Measurements from ENCODE around the gene USHBP1. TPM values are rescaled to one million over a fixed set of nuclear protein-coding genes. Genes with fewer than 3 reads are reported as not detected.

Gene USHBP1
- total and polyA plus RNA-seq, 10 of the 15 experiments (the other 5 are each of a cell fraction or from before 2014, with no cell fraction given) = 0.05 to 0.96 (median 0.22) TPM; not detected in 2

GRCh38 chr19:17259934-17260333, 4.6 kb downstream of the USHBP1 start:
- 37% methylated on average over 1 of the region's 1 CpG for WGBS (ENCODE audit: insufficient coverage, insufficient replicate concordance, low lambda C conversion rate, missing lambda C conversion rate)
- POLR2A ChIA-PET = no interaction called here
- no peak overlapping the region for H3K4me2 ChIP-seq (ENCODE audit: control insufficient read depth, insufficient read depth)
- CTCF ChIA-PET = interaction anchor here (0.6 to 10.5 kb wide), 18 partner anchors 11 to 257 kb away, joined by 3 to 120 read pairs (median 4); partner anchors contain the start of genes ANKLE1, MRPL34 and USE1
- H3K4me3 ChIP-seq = no peak overlapping the region
- H4K20me1 ChIP-seq (ENCODE audit: control insufficient read depth, insufficient read depth) = no peaks in the 10 kb centered on the region
- no peaks in the 10 kb centered on the region for H3K27me3 ChIP-seq (replicated peaks in 1 of 2; ENCODE audit: control insufficient read depth in 2 of 2, insufficient read depth in 2 of 2, low read length in 1 of 2)
- ATAC-seq (no peak), FAIRE-seq (no peak), DNase-seq (ENCODE audit: low read depth, low spot score) (no peak)
- H2AFZ ChIP-seq (ENCODE audit: control insufficient read depth, low read depth, low read length) = no peak overlapping the region
- peaks cover 7% of the 10 kb centered on the region for H3K4me1 ChIP-seq (ENCODE audit: control insufficient read depth, insufficient read depth, low read length)
- no peak for TF ChIP-seq EP300 (IDR thresholded peaks at IDR 0.05; ENCODE audit: borderline replicate concordance in 1 of 2, control insufficient read depth in 1 of 2, low read depth in 2 of 2, low read length in 2 of 2)
- TF ChIP-seq IRF5 (IDR thresholded peaks at IDR 0.05; ENCODE audit: borderline replicate concordance) = no peak
- TF ChIP-seq PBX3 (IDR thresholded peaks at IDR 0.05; ENCODE audit: insufficient replicate concordance, low read depth, low read length) = no peak
- no peak for TF ChIP-seq SRF (IDR thresholded peaks at IDR 0.05; ENCODE audit: low read depth in 2 of 2, low read length in 2 of 2)
- TF ChIP-seq MAX (IDR thresholded peaks at IDR 0.05; ENCODE audit: low read depth, low read length) = no peak
- no peak for TF ChIP-seq ASH2L (IDR thresholded peaks at IDR 0.05; ENCODE audit: borderline replicate concordance, low read depth)
- TF ChIP-seq USF1 (IDR thresholded peaks at IDR 0.05; ENCODE audit: borderline replicate concordance, extremely low read length, insufficient read depth, low read depth, low read length) = no peak
- no peak for TF ChIP-seq EED (IDR thresholded peaks at IDR 0.05; ENCODE audit: low read depth)
- TF ChIP-seq DPF2 (IDR thresholded peaks at IDR 0.05) = no peak
- no peak for TF ChIP-seq SKIL (IDR thresholded peaks at IDR 0.05; ENCODE audit: low read depth, poor library complexity, severe bottlenecking)
- TF ChIP-seq E4F1 (IDR thresholded peaks at IDR 0.05; ENCODE audit: borderline replicate concordance, partially characterized antibody) = no peak
- TF ChIP-seq NFYA (IDR thresholded peaks at IDR 0.05; ENCODE audit: borderline replicate concordance, low read depth, low read length) = no peak
- no peak overlapping the region for H3K27ac ChIP-seq (ENCODE audit: control insufficient read depth, insufficient read depth)
- RAD21 ChIA-PET (ENCODE audit: unreplicated experiment) = interaction anchor here (0.6 to 2.3 kb wide), 6 partner anchors 9 to 54 kb away, joined by 3 to 12 read pairs (median 3); partner anchors contain the start of gene ANKLE1
- no peaks in the 10 kb centered on the region; the same call in 2 of the 3 replicates for H3K9me3 ChIP-seq (replicated peaks; ENCODE audit: control insufficient read depth, insufficient read depth, low read length)
- H3K36me3 ChIP-seq (ENCODE audit: control insufficient read depth in 2 of 2, insufficient read depth in 2 of 2, low read length in 1 of 2) = no peaks in the 10 kb centered on the region
- intact Hi-C loops (cut with micrococcal nuclease; ENCODE audit: unreplicated experiment) (loop anchor here (5.0 to 10.0 kb wide), 2 partner anchors 193 to 485 kb away; no protein-coding TSS in a partner anchor), in situ Hi-C loops (cut with MboI) (no loop called here)
- H3K9ac ChIP-seq (ENCODE audit: control insufficient read depth, insufficient read depth, low read length) = no peak overlapping the region
- no TSS peak for BruUV-seq (replicated peaks)
- H3K79me2 ChIP-seq (ENCODE audit: control insufficient read depth, insufficient read depth, low read length) = no peaks in the 10 kb centered on the region
- SMC1A ChIA-PET (ENCODE audit: uncharacterized antibody, unreplicated experiment) = interaction anchor here (0.6 to 1.8 kb wide), 9 partner anchors 13 to 194 kb away, joined by 3 to 7 read pairs (median 4); partner anchors contain the start of genes ABHD8, ANKLE1 and USE1

All from GM12878 (cell line).